Astrocyte (in vitro differentiated cells and primary cell): Measurements from ENCODE around the gene LTBP3.

Source experiments
- CTCF ChIP-seq: IDR thresholded peaks from 2 replicates; pipeline ENCODE4 v1.5.1; 2011; ENCODE audit warnings: low read depth, mild to moderate bottlenecking, inconsistent platforms, low read length, moderate library complexity; ENCODE audit not compliant: insufficient read depth
- EZH2 ChIP-seq: IDR thresholded peaks from 2 replicates; pipeline ENCODE4 v1.6.1; 2012; ENCODE audit warnings: mild to moderate bottlenecking, low read length, inconsistent platforms; ENCODE audit not compliant: insufficient read depth

GRCh38 chr11:65502555-65503367 lies 55.4 kb downstream of the LTBP3 start:
- TF ChIP-seq EZH2 (no peak), CTCF (no peak)
